HCT116 (cell line): ENCODE measurements around the gene GPAM. TPM values are rescaled to one million over a fixed set of nuclear protein-coding genes. Genes with fewer than 3 reads are reported as not detected.

ENCODE experiments used
- ATAC-seq: fragments of 200-7000 bp; cut with Tn5 transposase; 2 replicates; pipeline ENCODE4 v1.9.1; 2020; ENCODE audit warnings: mild to moderate bottlenecking, moderate library complexity
- BruUV-seq: library from RNA; stranded (reverse); fragments of 400-500 nt; replicated peaks from 2 replicates; lab custom pipeline; 2021; lab: Mats Ljungman, UMichigan
- CTCF ChIA-PET: fragments of 300-600 bp; sonication (Branson Sonifier 250); formaldehyde crosslinking; loops from one replicate; lab custom pipeline; 2021; ENCODE audit warnings: antibody characterized with exemption; lab: Charles Lee
- POLR2A ChIA-PET: fragments of 300-600, 350-600 bp; sonication (Branson Sonifier 250); formaldehyde crosslinking; loops from one replicate; lab custom pipeline; 2021; ENCODE audit warnings: antibody characterized with exemption; lab: Charles Lee
- RAD21 ChIA-PET, 2 experiments: fragments of 300-600 bp; sonication (Branson Sonifier 250); formaldehyde crosslinking; loops; one replicate each; lab custom pipeline; 2023; ENCODE audit warnings: low total read pairs in 2 of 2; ENCODE audit not compliant: uncharacterized antibody in 2 of 2, unreplicated experiment in 2 of 2, low non-redundant PET in 1 of 2; lab: Charles Lee
- DNase-seq: peaks from one replicate; pipeline ENCODE4 v3.0.0-alpha.2; 2010; ENCODE audit warnings: low read depth, low spot score
- H2AFZ ChIP-seq: fragments of 200-600 bp; shearing (Covaris generic), sonication (generic); 2 replicates; pipeline ENCODE4 v1.6.1; 2017; ENCODE audit warnings: low read depth, mixed run types, mixed read lengths, antibody characterized with exemption, low read length; ENCODE audit not compliant: poor library complexity, severe bottlenecking
- H3K27ac ChIP-seq: 2 replicates; pipeline ENCODE4 v1.5.1; 2012; ENCODE audit warnings: low read depth, low read length
- H3K27me3 ChIP-seq: fragments of 200-600 bp; sonication (generic); 2 replicates; pipeline ENCODE4 v1.6.1; 2016; ENCODE audit warnings: mixed run types, low read length, mixed read lengths; ENCODE audit not compliant: insufficient read depth
- H3K36me3 ChIP-seq, 2 experiments: fragments of 200-500 bp in 1 of 2; fragments of 200-600 bp in 1 of 2; sonication (Bioruptor generic) in 1 of 2; sonication (generic) in 1 of 2; 2 replicates each; pipeline versions ENCODE4 v1.5.1 to v1.6.1; 2014 to 2016; ENCODE audit warnings: low read length in 2 of 2, inconsistent platforms in 1 of 2, mixed read lengths in 1 of 2, mixed run types in 1 of 2; ENCODE audit not compliant: insufficient read depth in 2 of 2, control insufficient read depth in 1 of 2
- H3K4me1 ChIP-seq, 2 experiments: fragments of 200-600 bp in 1 of 2; sonication (generic) in 1 of 2; 2 replicates each; pipeline versions ENCODE4 v1.5.1 to v1.6.1; 2012 to 2017; ENCODE audit warnings: low read length in 2 of 2, inconsistent platforms in 1 of 2, mild to moderate bottlenecking in 1 of 2, mixed read lengths in 1 of 2, mixed run types in 1 of 2, moderate library complexity in 1 of 2; ENCODE audit not compliant: insufficient read depth in 2 of 2, control insufficient read depth in 1 of 2
- H3K4me2 ChIP-seq: fragments of 200-600 bp; sonication (generic); 2 replicates; pipeline ENCODE4 v1.6.1; 2017; ENCODE audit warnings: mixed run types, low read length, mixed read lengths
- H3K4me3 ChIP-seq, 2 experiments: fragments of 200-600 bp in 1 of 2; sonication (generic) in 1 of 2; replicated peaks in 1 of 2; 2 replicates each; pipeline ENCODE4 v1.5.1; 2011 to 2016; ENCODE audit warnings: low read length in 2 of 2, control low read depth in 1 of 2, low read depth in 1 of 2, mild to moderate bottlenecking in 1 of 2, mixed read lengths in 1 of 2, mixed run types in 1 of 2
- H3K79me2 ChIP-seq: fragments of 200-600 bp; sonication (generic); 2 replicates; pipeline ENCODE4 v1.6.1; 2017; ENCODE audit warnings: mild to moderate bottlenecking, mixed run types, low read length, moderate library complexity, mixed read lengths; ENCODE audit not compliant: insufficient read depth
- H3K9ac ChIP-seq: fragments of 200-600 bp; sonication (generic); 2 replicates; pipeline ENCODE4 v1.6.1; 2016; ENCODE audit warnings: low read length, mixed read lengths
- H3K9me2 ChIP-seq: fragments of 200-600 bp; sonication (generic), shearing (Covaris generic); 2 replicates; pipeline ENCODE4 v1.6.1; 2017; ENCODE audit warnings: mixed run types, mild to moderate bottlenecking, moderate library complexity; ENCODE audit not compliant: insufficient read depth
- H3K9me3 ChIP-seq, 2 experiments: fragments of 200-500 bp in 1 of 2; fragments of 200-600 bp in 1 of 2; sonication (Bioruptor generic) in 1 of 2; sonication (generic) in 1 of 2; 2 replicates each; pipeline ENCODE4 v1.6.1; 2014 to 2017; ENCODE audit warnings: low read length in 2 of 2, mixed read lengths in 2 of 2, inconsistent platforms in 1 of 2, low read depth in 1 of 2, mild to moderate bottlenecking in 1 of 2, mixed run types in 1 of 2, moderate library complexity in 1 of 2; ENCODE audit not compliant: control insufficient read depth in 1 of 2, insufficient read depth in 1 of 2
- H4K20me1 ChIP-seq: fragments of 200-600 bp; sonication (generic), shearing (Covaris generic); 2 replicates; pipeline ENCODE4 v1.6.1; 2017; ENCODE audit warnings: mixed run types, mild to moderate bottlenecking, moderate library complexity; ENCODE audit not compliant: insufficient read depth
- CBX3 ChIP-seq: IDR thresholded peaks from 2 replicates; pipeline ENCODE4 v1.6.1; 2012; ENCODE audit warnings: low read depth
- EGR1 ChIP-seq: IDR thresholded peaks from 2 replicates; pipeline ENCODE4 v1.6.1; 2012; ENCODE audit warnings: low read depth
- EZH2 ChIP-seq: fragments of 200-600 bp; sonication (generic); IDR thresholded peaks from 2 replicates; pipeline ENCODE4 v1.6.1; 2017; ENCODE audit warnings: antibody characterized with exemption, mixed run types
- EZH2phosphoT487 ChIP-seq: fragments of 200-600 bp; IDR thresholded peaks from 2 replicates; pipeline ENCODE4 v1.6.1; 2018; ENCODE audit warnings: antibody characterized with exemption, borderline replicate concordance
- JUND ChIP-seq: IDR thresholded peaks from 2 replicates; pipeline ENCODE4 v1.6.1; 2012
- POLR2A ChIP-seq: IDR thresholded peaks from 2 replicates; pipeline ENCODE4 v1.7.0; 2011; ENCODE audit warnings: borderline replicate concordance; ENCODE audit not compliant: insufficient read depth, insufficient read length; ENCODE audit errors: extremely low read depth
- POLR2AphosphoS5 ChIP-seq: IDR thresholded peaks from 2 replicates; pipeline ENCODE4 v1.6.1; 2011; ENCODE audit warnings: mild to moderate bottlenecking, low read depth, low read length, moderate library complexity
- RAD21 ChIP-seq: IDR thresholded peaks from 2 replicates; pipeline ENCODE4 v1.6.1; 2012; ENCODE audit warnings: low read depth, mild to moderate bottlenecking
- SRF ChIP-seq: IDR thresholded peaks from 2 replicates; pipeline ENCODE4 v1.6.1; 2012; ENCODE audit warnings: low read depth
- ZNF274 ChIP-seq: fragments of 200-500 bp; sonication (Bioruptor generic); IDR thresholded peaks from 2 replicates; pipeline ENCODE4 v1.6.1; 2014; ENCODE audit warnings: mild to moderate bottlenecking, low read depth, low read length, inconsistent platforms
- intact Hi-C: fragments of 100-400 bp; cut with micrococcal nuclease; formaldehyde crosslinking; loops from 2 replicates; pipeline ENCODE4 v1.10.0; 2022
- total RNA-seq: library from RNA; stranded (reverse); gene quantifications from one replicate; pipeline ENCODE4 v1.2.1, GENCODE V29; 2021; ENCODE audit not compliant: unreplicated experiment
- TF ChIP-seq, protein P1 (sequence below): IDR thresholded peaks from 2 replicates; pipeline ENCODE4 v1.6.1; 2011; ENCODE audit warnings: mild to moderate bottlenecking, low read length, moderate library complexity; ENCODE audit not compliant: insufficient replicate concordance; ENCODE audit errors: extremely low read depth
- TF ChIP-seq, protein P2 (sequence below), 3 experiments: fragments of 200-600 bp in 1 of 3; sonication (generic) in 1 of 3; IDR thresholded peaks in 2 of 3; conservative IDR thresholded peaks in 1 of 3; 2 replicates each; pipeline ENCODE4 v1.5.1; 2012 to 2017; ENCODE audit warnings: low read depth in 2 of 3, low read length in 2 of 3, antibody characterized with exemption in 1 of 3, borderline replicate concordance in 1 of 3, control low read depth in 1 of 3, mild to moderate bottlenecking in 1 of 3, mixed read lengths in 1 of 3, mixed run types in 1 of 3, moderate library complexity in 1 of 3; ENCODE audit not compliant: insufficient read depth in 1 of 3

GPAM gene
- total RNA-seq, 1 experiment from 2014 or later = 19.3 TPM

DNA sequence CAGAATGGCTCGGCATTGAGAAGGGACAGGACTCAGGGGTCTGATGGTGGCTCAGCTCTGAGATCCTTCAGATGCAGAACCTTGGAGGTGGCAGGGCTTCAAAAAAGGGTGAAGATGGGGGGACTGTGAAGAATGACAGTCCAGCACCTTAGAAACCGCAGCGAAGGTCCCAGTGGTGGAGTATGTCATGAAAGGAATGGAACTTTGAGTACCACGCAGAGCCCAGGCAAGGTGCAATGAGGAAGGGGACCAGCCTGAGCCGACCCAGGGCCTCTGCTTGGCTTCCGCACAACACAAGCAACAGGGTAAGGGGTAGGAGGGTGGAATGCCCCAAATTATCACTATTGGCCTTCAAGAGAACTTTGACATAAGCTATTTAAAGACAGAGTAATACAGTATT, 8.2 kb upstream of the GPAM start:
- no TSS peak for BruUV-seq

More for the DNA sequence above, 8.2 kb upstream of the GPAM start:
- CTCF ChIA-PET = no interaction called here
- no peak overlapping the region for H3K4me3 ChIP-seq
- H3K36me3 ChIP-seq = no peaks in the 10 kb centered on the region
- no peak for DNase-seq
- H4K20me1 ChIP-seq = no peaks in the 10 kb centered on the region
- RAD21 ChIA-PET = no interaction called here
- no peak overlapping the region for H3K9ac ChIP-seq
- TF ChIP-seq POLR2A = no peak
- TF ChIP-seq RAD21 = no peak
- no peak for TF ChIP-seq CBX3
- no peak for TF ChIP-seq JUND
- TF ChIP-seq, protein P1, sequence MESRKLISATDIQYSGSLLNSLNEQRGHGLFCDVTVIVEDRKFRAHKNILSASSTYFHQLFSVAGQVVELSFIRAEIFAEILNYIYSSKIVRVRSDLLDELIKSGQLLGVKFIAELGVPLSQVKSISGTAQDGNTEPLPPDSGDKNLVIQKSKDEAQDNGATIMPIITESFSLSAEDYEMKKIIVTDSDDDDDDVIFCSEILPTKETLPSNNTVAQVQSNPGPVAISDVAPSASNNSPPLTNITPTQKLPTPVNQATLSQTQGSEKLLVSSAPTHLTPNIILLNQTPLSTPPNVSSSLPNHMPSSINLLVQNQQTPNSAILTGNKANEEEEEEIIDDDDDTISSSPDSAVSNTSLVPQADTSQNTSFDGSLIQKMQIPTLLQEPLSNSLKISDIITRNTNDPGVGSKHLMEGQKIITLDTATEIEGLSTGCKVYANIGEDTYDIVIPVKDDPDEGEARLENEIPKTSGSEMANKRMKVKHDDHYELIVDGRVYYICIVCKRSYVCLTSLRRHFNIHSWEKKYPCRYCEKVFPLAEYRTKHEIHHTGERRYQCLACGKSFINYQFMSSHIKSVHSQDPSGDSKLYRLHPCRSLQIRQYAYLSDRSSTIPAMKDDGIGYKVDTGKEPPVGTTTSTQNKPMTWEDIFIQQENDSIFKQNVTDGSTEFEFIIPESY = no peak
- TF ChIP-seq ZNF274 = no peak
- TF ChIP-seq EZH2 = no peak
- TF ChIP-seq, protein P2, sequence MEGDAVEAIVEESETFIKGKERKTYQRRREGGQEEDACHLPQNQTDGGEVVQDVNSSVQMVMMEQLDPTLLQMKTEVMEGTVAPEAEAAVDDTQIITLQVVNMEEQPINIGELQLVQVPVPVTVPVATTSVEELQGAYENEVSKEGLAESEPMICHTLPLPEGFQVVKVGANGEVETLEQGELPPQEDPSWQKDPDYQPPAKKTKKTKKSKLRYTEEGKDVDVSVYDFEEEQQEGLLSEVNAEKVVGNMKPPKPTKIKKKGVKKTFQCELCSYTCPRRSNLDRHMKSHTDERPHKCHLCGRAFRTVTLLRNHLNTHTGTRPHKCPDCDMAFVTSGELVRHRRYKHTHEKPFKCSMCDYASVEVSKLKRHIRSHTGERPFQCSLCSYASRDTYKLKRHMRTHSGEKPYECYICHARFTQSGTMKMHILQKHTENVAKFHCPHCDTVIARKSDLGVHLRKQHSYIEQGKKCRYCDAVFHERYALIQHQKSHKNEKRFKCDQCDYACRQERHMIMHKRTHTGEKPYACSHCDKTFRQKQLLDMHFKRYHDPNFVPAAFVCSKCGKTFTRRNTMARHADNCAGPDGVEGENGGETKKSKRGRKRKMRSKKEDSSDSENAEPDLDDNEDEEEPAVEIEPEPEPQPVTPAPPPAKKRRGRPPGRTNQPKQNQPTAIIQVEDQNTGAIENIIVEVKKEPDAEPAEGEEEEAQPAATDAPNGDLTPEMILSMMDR (IDR thresholded peaks at IDR 0.05 in 2 of 3, conservative IDR thresholded peaks at IDR 0.05 in 1 of 3; ENCODE audit: borderline replicate concordance in 1 of 3, insufficient read depth in 1 of 3, low read depth in 2 of 3, low read length in 2 of 3) = no peak
- TF ChIP-seq EZH2phosphoT487 = no peak
- TF ChIP-seq EGR1 = no peak
- TF ChIP-seq SRF = no peak
- no peak for TF ChIP-seq POLR2AphosphoS5
- ATAC-seq = no peak
- intact Hi-C loops = no loop called here
- H3K9me3 ChIP-seq = no peaks in the 10 kb centered on the region; a peak in 1 of 4 replicates
- H3K27ac ChIP-seq = no peak overlapping the region
- H2AFZ ChIP-seq = no peak overlapping the region
- no peaks in the 10 kb centered on the region for H3K9me2 ChIP-seq
- H3K4me1 ChIP-seq = no peaks in the 10 kb centered on the region
- H3K27me3 ChIP-seq = no peaks in the 10 kb centered on the region; the same call in 1 of the 2 replicates
- H3K4me2 ChIP-seq = no peak overlapping the region
- H3K79me2 ChIP-seq = no peaks in the 10 kb centered on the region
- POLR2A ChIA-PET = no interaction called here
